ENCODE results near the gene PSMA4.

PSMA4 gene

DNA sequence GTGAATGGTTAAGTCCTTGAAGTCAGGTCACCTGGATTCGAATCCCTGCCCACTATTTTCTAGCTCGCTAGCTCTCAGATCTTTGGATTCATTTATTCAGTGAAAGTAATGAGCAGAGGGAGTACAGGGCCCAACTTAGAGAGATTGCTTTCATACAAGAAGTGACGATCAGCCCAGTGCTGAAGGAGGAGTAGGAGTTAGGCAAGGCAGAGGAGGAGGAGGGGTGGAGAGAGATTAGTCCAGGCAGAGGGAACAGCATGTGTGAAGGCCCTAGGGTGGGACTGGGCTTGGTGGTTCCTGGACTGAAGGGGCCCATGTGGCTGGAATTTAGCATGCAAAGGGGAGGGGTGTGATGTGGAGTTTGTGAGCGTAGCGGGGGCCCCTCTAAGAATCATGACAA lies 21.2 kb downstream of the PSMA4 start:
- no peak overlapping the region for H3K4me2 ChIP-seq (ENCODE audit: insufficient read depth, low read length, poor library complexity, severe bottlenecking)
- no CpG with 5 or more reads among the region's 5 CpGs for WGBS, 2 donors (ENCODE audit: extremely low coverage in 2 of 2, insufficient read length in 2 of 2, insufficient replicate concordance in 1 of 2)
- H3K36me3 ChIP-seq (replicated peaks in 1 of 2; ENCODE audit: control insufficient read depth in 2 of 2, insufficient read depth in 2 of 2, low read length in 2 of 2) = no peaks in the 10 kb centered on the region
- H3K4me3 ChIP-seq (ENCODE audit: low read length in 2 of 2) = no peak overlapping the region
- no peak overlapping the region for H3K27ac ChIP-seq (replicated peaks; ENCODE audit: low read length)
- H2BK12ac ChIP-seq (ENCODE audit: low read length) = no peak overlapping the region
- no peak overlapping the region for H4K91ac ChIP-seq (ENCODE audit: low read depth, low read length, poor library complexity)
- no peak overlapping the region for H3K23ac ChIP-seq (ENCODE audit: low read depth, low read length, poor library complexity)
- no peak for DNase-seq (ENCODE audit: low spot score)
- H2BK5ac ChIP-seq (ENCODE audit: low read length) = no peak overlapping the region
- H3K79me1 ChIP-seq (ENCODE audit: low read depth, low read length) = no peaks in the 10 kb centered on the region
- H3K9ac ChIP-seq (ENCODE audit: low read depth, low read length, poor library complexity) = peak overlapping the region; percentile 10
- H3K14ac ChIP-seq (ENCODE audit: low read length) = no peak overlapping the region
- H2AFZ ChIP-seq (ENCODE audit: low read length) = no peak overlapping the region
- H4K8ac ChIP-seq (ENCODE audit: low read depth, low read length) = no peak overlapping the region
- peaks cover 0 to 4% of the 10 kb centered on the region in 2 donors for H3K4me1 ChIP-seq (ENCODE audit: control insufficient read depth in 2 of 2, insufficient read depth in 1 of 2, low read depth in 1 of 2, low read length in 2 of 2)
- H2BK120ac ChIP-seq (ENCODE audit: low read depth, low read length) = no peak overlapping the region
- no peak overlapping the region for H3K4ac ChIP-seq (ENCODE audit: low read length)
- H3K27me3 ChIP-seq (ENCODE audit: control insufficient read depth in 3 of 3, insufficient read depth in 3 of 3, low read depth in 1 of 3, low read length in 3 of 3) = peaks cover 0 to 20% (median 0%) of the 10 kb centered on the region in 3 experiments
- H2BK15ac ChIP-seq (ENCODE audit: low read length) = no peak overlapping the region
- H2AK5ac ChIP-seq (ENCODE audit: low read depth, low read length) = no peak overlapping the region
- H3K9me3 ChIP-seq (replicated peaks in 1 of 2; ENCODE audit: control insufficient read depth in 2 of 2, insufficient read depth in 1 of 2, low read depth in 1 of 2, low read length in 2 of 2) = no peaks in the 10 kb centered on the region
- H3K18ac ChIP-seq (ENCODE audit: low read length) = no peak overlapping the region

GRCh38 chr15:78563092-78563491 lies 22.8 kb downstream of the PSMA4 start:
- Histone ChIP-seq H3K4ac (ENCODE audit: low read length) (no peak overlapping the region), H2AK5ac (ENCODE audit: low read depth, low read length) (no peak overlapping the region), H3K27ac (replicated peaks; ENCODE audit: low read length) (no peak overlapping the region), H2BK120ac (ENCODE audit: low read depth, low read length) (no peak overlapping the region), H3K9me3 (replicated peaks in 1 of 2; ENCODE audit: control insufficient read depth in 2 of 2, insufficient read depth in 1 of 2, low read depth in 1 of 2, low read length in 2 of 2) (no peaks in the 10 kb centered on the region), H3K36me3 (replicated peaks in 1 of 2; ENCODE audit: control insufficient read depth in 2 of 2, insufficient read depth in 2 of 2, low read length in 2 of 2) (no peaks in the 10 kb centered on the region), H2BK15ac (ENCODE audit: low read length) (no peak overlapping the region), H3K27me3 (ENCODE audit: control insufficient read depth in 3 of 3, insufficient read depth in 3 of 3, low read depth in 1 of 3, low read length in 3 of 3) (peaks cover 0 to 20% (median 0%) of the 10 kb centered on the region in 3 experiments), H3K4me3 (ENCODE audit: low read length in 2 of 2) (no peak overlapping the region), H3K23ac (ENCODE audit: low read depth, low read length, poor library complexity) (no peak overlapping the region), H3K79me1 (ENCODE audit: low read depth, low read length) (peaks cover 1% of the 10 kb centered on the region), H2AFZ (ENCODE audit: low read length) (no peak overlapping the region), H4K8ac (ENCODE audit: low read depth, low read length) (no peak overlapping the region), H3K18ac (ENCODE audit: low read length) (no peak overlapping the region), H3K4me1 (ENCODE audit: control insufficient read depth in 2 of 2, insufficient read depth in 1 of 2, low read depth in 1 of 2, low read length in 2 of 2) (peaks cover 4% of the 10 kb centered on the region in 2 donors), H3K9ac (ENCODE audit: low read depth, low read length, poor library complexity) (no peak overlapping the region), H4K91ac (ENCODE audit: low read depth, low read length, poor library complexity) (no peak overlapping the region), H2BK5ac (ENCODE audit: low read length) (no peak overlapping the region), H3K4me2 (ENCODE audit: insufficient read depth, low read length, poor library complexity, severe bottlenecking) (no peak overlapping the region), H2BK12ac (ENCODE audit: low read length) (no peak overlapping the region), H3K14ac (ENCODE audit: low read length) (no peak overlapping the region)
- no CpG with 5 or more reads among the region's 2 CpGs for WGBS, 2 donors (ENCODE audit: extremely low coverage in 2 of 2, insufficient read length in 2 of 2, insufficient replicate concordance in 1 of 2)
- no peak for DNase-seq (ENCODE audit: low spot score)

- H3K4me1 ChIP-seq (ENCODE audit: control insufficient read depth in 2 of 2, insufficient read depth in 1 of 2, low read depth in 1 of 2, low read length in 2 of 2) = peaks cover 4% of the 10 kb centered on the region in 2 donors
- peak overlapping the region; percentile 96 for H2AFZ ChIP-seq (ENCODE audit: low read length)
- no peak overlapping the region for H3K27ac ChIP-seq (replicated peaks; ENCODE audit: low read length)
- no peak overlapping the region for H2BK120ac ChIP-seq (ENCODE audit: low read depth, low read length)
- no peak for DNase-seq (ENCODE audit: low spot score)
- H3K79me1 ChIP-seq (ENCODE audit: low read depth, low read length) = peaks cover 1% of the 10 kb centered on the region
- no peak overlapping the region for H2BK12ac ChIP-seq (ENCODE audit: low read length)
- no peak overlapping the region for H2BK5ac ChIP-seq (ENCODE audit: low read length)
- H3K4me3 ChIP-seq (ENCODE audit: low read length in 2 of 2) = peak overlapping the region in 1 of 2 donors; percentile 79
- H3K4me2 ChIP-seq (ENCODE audit: insufficient read depth, low read length, poor library complexity, severe bottlenecking) = no peak overlapping the region
- H3K18ac ChIP-seq (ENCODE audit: low read length) = peak overlapping the region; percentile 62
- H3K14ac ChIP-seq (ENCODE audit: low read length) = no peak overlapping the region
- no peak overlapping the region for H2AK5ac ChIP-seq (ENCODE audit: low read depth, low read length)
- H3K27me3 ChIP-seq (ENCODE audit: control insufficient read depth in 3 of 3, insufficient read depth in 3 of 3, low read depth in 1 of 3, low read length in 3 of 3) = peaks cover 0 to 20% (median 0%) of the 10 kb centered on the region in 3 experiments
- H3K9ac ChIP-seq (ENCODE audit: low read depth, low read length, poor library complexity) = no peak overlapping the region
- no peaks in the 10 kb centered on the region for H3K36me3 ChIP-seq (replicated peaks in 1 of 2; ENCODE audit: control insufficient read depth in 2 of 2, insufficient read depth in 2 of 2, low read length in 2 of 2)
- WGBS, 2 donors (ENCODE audit: extremely low coverage in 2 of 2, insufficient read length in 2 of 2, insufficient replicate concordance in 1 of 2) = no CpG with 5 or more reads among the region's 11 CpGs
- no peak overlapping the region for H4K8ac ChIP-seq (ENCODE audit: low read depth, low read length)
- no peak overlapping the region for H2BK15ac ChIP-seq (ENCODE audit: low read length)
- H3K4ac ChIP-seq (ENCODE audit: low read length) = no peak overlapping the region
- H3K9me3 ChIP-seq (replicated peaks in 1 of 2; ENCODE audit: control insufficient read depth in 2 of 2, insufficient read depth in 1 of 2, low read depth in 1 of 2, low read length in 2 of 2) = no peaks in the 10 kb centered on the region
- no peak overlapping the region for H3K23ac ChIP-seq (ENCODE audit: low read depth, low read length, poor library complexity)
- no peak overlapping the region for H4K91ac ChIP-seq (ENCODE audit: low read depth, low read length, poor library complexity)
Measured at GRCh38 chr15:78564743-78565096, 24.5 kb downstream of the PSMA4 start.

DNA sequence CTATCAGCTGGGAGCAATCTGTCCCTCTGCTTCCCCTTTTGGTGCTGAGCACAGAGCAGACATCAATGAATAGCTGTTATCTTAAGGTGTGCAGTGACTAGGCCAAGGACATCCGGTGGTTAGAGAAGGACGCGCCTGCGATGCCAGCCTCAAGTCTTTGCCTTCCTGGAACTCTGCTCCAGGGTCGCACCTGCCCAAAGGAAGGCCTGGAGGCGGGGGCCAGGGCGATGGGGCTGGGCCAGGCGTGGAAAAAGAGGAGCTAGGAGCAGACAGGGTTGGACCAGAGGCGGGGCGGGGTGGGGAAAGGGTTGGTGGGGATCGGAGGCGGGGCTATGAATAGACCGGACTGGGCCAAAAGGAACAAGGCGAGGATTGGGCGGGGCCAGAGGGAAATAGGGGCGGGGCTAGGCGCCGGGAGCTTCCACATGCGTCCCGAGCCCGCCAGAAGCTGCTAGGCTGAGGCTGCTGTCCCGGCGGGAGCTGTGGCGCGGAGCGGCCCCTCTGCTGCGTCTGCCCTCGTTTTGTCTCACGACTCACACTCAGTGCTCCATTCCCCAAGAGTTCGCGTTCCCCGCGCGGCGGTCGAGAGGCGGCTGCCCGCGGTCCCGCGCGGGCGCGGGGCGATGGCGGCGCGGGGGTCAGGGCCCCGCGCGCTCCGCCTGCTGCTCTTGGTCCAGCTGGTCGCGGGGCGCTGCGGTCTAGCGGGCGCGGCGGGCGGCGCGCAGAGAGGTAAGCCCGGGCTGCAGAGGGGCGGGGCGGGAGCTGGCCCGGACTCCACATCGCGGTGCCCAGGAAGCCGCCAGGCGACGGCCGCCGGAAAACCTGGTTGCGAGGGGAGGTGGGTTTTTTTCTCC lies 25.1 kb downstream of the PSMA4 start, which contains the start of gene CHRNA5:
TSS of gene CHRNA5 (plus strand) at position 424 of the 854 bp plus-strand sequence. CDS start at position 624, 200 bp downstream.
- Histone ChIP-seq H3K4me1 (ENCODE audit: control insufficient read depth in 2 of 2, insufficient read depth in 1 of 2, low read depth in 1 of 2, low read length in 2 of 2) (peaks cover 4% of the 10 kb centered on the region in 2 donors), H3K27me3 (ENCODE audit: control insufficient read depth in 3 of 3, insufficient read depth in 3 of 3, low read depth in 1 of 3, low read length in 3 of 3) (peaks cover 0 to 20% (median 0%) of the 10 kb centered on the region in 3 experiments), H2BK5ac (ENCODE audit: low read length) (no peak within 1 kb of the TSS), H4K91ac (ENCODE audit: low read depth, low read length, poor library complexity) (no peak within 1 kb of the TSS), H3K4ac (ENCODE audit: low read length) (no peak within 1 kb of the TSS), H2BK15ac (ENCODE audit: low read length) (no peak within 1 kb of the TSS), H3K4me3 (ENCODE audit: low read length in 2 of 2) (peak within 1 kb of the TSS; percentile 79 to 90), H3K14ac (ENCODE audit: low read length) (no peak within 1 kb of the TSS), H3K36me3 (replicated peaks in 1 of 2; ENCODE audit: control insufficient read depth in 2 of 2, insufficient read depth in 2 of 2, low read length in 2 of 2) (no peaks in the 10 kb centered on the region), H4K8ac (ENCODE audit: low read depth, low read length) (no peak within 1 kb of the TSS), H2BK12ac (ENCODE audit: low read length) (no peak within 1 kb of the TSS), H2AFZ (ENCODE audit: low read length) (peak within 1 kb of the TSS; percentile 96), H3K23ac (ENCODE audit: low read depth, low read length, poor library complexity) (peak within 1 kb of the TSS; percentile 92), H2BK120ac (ENCODE audit: low read depth, low read length) (no peak within 1 kb of the TSS), H3K79me1 (ENCODE audit: low read depth, low read length) (peaks cover 1% of the 10 kb centered on the region), H3K4me2 (ENCODE audit: insufficient read depth, low read length, poor library complexity, severe bottlenecking) (peak within 1 kb of the TSS; percentile 85), H3K27ac (replicated peaks; ENCODE audit: low read length) (peak within 1 kb of the TSS; percentile 93), H3K9ac (ENCODE audit: low read depth, low read length, poor library complexity) (peak within 1 kb of the TSS; percentile 90), H2AK5ac (ENCODE audit: low read depth, low read length) (no peak within 1 kb of the TSS), H3K9me3 (replicated peaks in 1 of 2; ENCODE audit: control insufficient read depth in 2 of 2, insufficient read depth in 1 of 2, low read depth in 1 of 2, low read length in 2 of 2) (no peaks in the 10 kb centered on the region), H3K18ac (ENCODE audit: low read length) (peak within 1 kb of the TSS; percentile 94)
- no CpG with 5 or more reads among the region's 75 CpGs for WGBS, 2 donors (ENCODE audit: extremely low coverage in 2 of 2, insufficient read length in 2 of 2, insufficient replicate concordance in 1 of 2)
- peak; percentile 96 for DNase-seq (ENCODE audit: low spot score)
